ENCODE measurements around the gene LRRC32.
A peak's percentile ranks its signal among the peaks of the same experiment; 100 is the strongest.

Gene LRRC32

GRCh38 chr11:76678321-76678720 is 7.8 kb upstream of the LRRC32 start:
- no peak for DNase-seq (ENCODE audit: low spot score)

DNA sequence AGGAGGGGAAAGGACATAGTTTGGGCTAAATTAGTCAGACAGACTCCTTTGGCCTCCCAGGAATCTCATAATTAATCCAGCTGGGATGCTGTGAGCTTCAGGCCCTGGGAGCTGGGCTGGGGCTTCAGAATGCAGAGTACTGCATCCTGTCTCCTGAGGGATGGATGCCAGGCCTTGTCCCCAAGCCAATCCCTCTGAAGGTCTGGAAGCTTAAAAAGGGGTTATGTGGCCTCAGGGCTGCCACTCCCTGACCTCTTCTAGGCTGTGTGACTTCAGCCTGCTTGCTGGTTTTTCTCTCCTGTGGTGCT is 6.9 kb upstream of the LRRC32 start:
- no peak for DNase-seq (ENCODE audit: low spot score)

DNA sequence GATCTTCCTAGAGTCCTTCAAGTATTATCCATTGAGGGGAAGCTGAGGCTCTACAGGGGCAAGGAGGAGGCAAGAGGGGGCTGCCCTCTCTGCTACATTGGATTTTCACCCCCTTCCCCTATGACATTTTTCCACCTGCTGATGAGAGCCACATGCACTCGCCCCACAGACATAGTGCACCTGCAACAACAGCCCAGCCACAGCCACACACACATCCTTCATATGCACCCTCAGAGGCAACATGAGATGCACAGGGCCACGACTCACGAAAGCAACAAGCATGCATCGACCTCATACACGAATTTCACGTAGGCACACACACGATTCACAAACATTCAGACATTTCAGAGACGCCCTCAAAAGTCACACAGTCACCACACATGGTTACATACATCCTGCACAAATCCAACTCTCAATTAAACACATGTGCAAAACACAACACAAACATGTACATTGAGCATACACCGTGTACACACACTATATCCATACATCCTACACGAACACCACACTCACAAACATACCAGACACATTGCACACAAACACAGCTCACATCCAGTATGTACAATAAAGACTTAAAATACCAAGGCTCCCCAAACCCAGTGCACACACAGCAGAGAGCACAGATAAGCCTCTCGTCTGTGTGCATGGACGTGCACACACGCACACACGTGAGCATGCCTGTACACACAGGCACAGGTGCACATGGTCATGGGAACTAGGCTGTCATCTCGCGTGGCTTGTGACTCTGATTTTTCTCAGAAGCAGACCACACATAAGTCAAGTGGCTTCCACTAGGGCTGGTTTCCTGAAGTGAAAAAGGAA is 6.3 kb upstream of the LRRC32 start:
- DNase-seq (ENCODE audit: low spot score): no peak

- DNase-seq (ENCODE audit: low spot score): peak; percentile 72
These were observed 4.2 kb upstream of the LRRC32 start for GRCh38 chr11:76674517-76675400.

DNA sequence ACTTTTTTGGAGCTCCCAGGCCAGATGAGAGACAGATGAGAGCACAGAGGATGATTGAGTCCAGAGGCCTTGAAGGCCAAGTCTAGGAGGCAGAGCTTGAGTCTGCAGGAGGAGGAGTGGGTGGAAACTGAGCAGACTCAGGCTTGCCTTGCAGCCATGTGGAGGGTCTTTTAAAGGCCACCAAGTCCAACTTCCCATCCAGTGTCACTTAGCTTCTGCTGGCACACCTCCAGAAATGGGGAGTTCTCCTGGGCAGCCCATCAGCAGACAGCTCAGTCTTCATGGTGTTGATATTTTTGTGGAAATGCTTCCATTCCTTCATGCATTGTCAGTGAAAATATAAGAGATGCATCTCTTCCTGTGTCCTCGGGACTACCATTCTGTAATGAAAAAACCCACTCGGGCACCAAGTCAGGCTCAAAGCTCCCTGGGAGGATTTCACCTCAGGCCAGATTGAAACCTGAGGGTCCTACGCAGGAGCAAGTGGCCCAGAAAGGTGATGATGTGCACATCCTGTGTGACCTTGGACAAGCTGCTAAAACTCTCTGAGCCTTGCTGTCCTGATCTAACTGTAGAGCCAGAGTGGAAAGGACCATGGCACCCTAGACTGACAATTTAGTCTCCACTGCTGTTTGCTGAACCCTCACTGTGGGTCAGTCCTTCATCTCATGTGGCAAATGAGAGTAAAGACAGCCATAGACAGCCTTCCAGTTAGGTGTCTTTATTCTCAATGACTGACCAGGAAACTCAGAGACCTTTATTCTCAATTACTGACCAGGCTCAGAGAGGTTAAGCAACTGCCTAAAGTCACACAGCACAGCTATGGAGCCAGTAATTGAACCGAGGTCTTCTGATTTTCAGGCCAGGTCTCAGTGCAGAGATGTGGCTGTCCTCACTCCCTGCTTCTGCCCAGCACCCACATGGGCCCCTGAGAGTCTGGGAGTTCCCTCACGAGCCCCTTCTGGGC is 2.9 kb upstream of the LRRC32 start:
- no peak for DNase-seq (ENCODE audit: low spot score)

DNA sequence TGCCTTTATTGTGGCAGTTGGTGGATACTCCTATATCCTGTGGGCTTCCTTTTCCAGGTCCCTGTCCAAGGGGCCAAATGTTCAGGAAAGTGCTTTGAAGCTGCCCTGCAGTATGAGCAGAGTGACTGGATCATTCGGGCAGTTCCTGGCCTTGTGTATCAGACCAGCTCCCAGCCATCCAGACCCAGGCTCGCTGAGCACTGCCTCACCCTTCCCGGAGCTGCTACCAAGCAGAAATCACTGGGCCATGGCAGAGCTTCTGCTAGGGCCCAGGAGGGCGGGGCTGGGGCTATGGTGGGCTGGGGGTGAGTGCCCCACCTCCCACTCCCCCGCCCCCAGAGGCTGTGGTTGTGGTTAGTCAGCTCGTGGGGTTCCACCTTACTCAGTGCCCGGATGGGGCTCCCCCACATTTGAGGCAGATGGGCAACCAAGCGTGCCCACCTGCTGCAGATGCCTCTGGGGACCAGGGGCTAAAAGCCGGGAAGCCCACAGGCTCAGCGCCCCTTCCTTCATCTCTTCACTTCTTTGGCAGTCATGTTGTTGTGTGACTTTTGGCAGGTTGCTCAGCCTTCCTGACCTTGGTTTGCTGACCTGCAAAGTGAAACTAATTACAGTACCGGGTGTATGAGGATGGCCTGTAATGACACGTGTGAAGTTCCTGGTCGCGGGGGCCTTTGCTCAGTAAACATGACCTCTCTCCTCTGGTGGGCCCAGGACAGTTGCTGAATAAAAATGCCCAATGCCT is 2.1 kb upstream of the LRRC32 start:
- DNase-seq (ENCODE audit: low spot score): peak; percentile 94

GRCh38 chr11:76671626-76672309 is 1.2 kb upstream of the LRRC32 start:
- no peak for DNase-seq (ENCODE audit: low spot score)

DNA sequence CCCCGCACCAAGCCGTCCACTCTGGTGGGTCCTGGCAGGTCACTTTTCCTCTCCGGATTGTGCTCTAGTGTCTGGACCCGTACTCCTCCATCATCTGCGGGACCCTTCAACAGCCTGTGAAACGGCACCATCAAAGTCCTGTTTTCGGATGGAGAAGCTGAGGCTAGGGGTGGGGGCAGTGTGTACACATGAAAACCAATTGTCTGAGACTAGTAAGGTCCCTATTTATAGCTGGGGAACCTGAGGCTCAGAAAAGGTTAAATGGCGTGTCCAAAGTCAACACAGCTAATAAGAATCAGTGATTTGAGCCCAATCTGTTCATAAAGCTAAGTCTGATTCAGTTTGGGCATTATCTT is 668 bp upstream of the LRRC32 start:
- DNase-seq (ENCODE audit: low spot score): no peak

- no peak for DNase-seq (ENCODE audit: low spot score)
These were observed 554 bp downstream of the LRRC32 start for GRCh38 chr11:76669901-76670484.

GRCh38 chr11:76668362-76669155 is 2.0 kb downstream of the LRRC32 start:
- no peak for DNase-seq (ENCODE audit: low spot score)

GRCh38 chr11:76667856-76668255 is 2.7 kb downstream of the LRRC32 start:
- DNase-seq (ENCODE audit: low spot score): no peak

DNA sequence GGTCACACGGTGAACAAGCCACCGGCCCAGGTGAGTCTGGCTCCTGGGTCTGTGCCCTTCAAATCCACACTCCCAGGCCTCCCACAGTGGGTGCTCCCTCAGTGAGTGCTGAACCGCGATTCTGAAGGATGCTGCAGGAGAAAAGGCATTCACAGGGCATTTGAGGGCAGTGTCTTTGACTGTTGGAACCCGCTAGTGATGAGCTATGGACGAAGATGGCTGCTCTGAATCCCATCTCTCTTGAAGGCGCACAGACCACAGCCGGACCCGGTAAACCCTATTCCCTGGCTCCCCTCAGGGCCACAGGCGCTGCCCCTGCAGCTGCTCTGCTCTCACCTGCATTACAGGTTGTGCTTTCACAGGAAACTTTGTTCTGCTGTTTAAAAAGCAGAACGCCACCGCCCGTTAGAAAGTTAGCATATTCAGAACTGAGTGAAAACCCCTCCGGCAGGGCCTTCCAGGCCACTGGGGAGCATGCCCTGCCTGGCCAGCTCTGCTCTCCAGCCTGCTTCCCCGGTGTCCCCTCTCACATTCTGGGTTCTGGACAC is 3.2 kb downstream of the LRRC32 start:
- no peak for DNase-seq (ENCODE audit: low spot score)

GRCh38 chr11:76666830-76667229 is 3.7 kb downstream of the LRRC32 start:
- no peak for DNase-seq (ENCODE audit: low spot score)

- DNase-seq (ENCODE audit: low spot score): no peak
These were observed 4.1 kb downstream of the LRRC32 start for GRCh38 chr11:76666408-76666807.

GRCh38 chr11:76665921-76666351 is 4.6 kb downstream of the LRRC32 start:
- no peak for DNase-seq (ENCODE audit: low spot score)

DNA sequence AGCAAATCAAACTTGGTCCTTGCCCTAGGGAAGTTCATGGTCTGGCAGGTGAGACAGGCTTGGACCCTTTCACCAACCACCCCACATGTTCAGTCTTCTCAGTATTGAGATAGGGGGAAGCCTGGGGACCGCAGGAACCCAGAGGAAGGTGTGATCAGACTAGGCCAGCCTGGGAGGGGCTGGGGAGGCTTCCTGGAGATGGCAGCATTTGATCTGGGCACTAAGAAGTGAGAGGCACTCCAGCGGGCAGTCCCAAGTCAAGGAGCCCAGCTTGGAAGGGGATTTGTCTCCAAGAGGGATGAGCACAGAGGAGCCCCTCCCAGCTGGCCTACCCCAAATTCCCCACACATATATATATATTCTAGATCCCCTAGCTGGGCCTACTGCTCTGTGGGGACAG is 5.4 kb downstream of the LRRC32 start:
- no peak for DNase-seq (ENCODE audit: low spot score)

GRCh38 chr11:76664578-76665061 is 5.9 kb downstream of the LRRC32 start:
- no peak for DNase-seq (ENCODE audit: low spot score)

- no peak for DNase-seq (ENCODE audit: low spot score)
These were observed 6.6 kb downstream of the LRRC32 start for GRCh38 chr11:76663912-76664440.

DNA sequence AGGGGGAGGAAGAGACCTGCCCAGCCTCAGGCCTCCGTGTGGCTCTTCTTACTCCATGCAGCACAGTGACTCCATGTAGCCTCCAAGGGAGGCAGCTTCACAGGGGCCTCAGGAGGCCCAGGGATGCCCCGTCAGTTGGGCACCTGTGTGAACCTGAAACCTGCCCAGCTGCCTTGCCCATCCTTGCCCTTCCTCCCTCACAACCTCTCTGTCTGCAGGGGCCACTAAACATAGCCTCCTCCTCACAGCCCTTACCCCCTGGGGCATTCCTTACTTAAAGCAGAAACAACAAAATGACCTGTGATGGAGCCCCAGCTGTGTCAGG is 7.1 kb downstream of the LRRC32 start:
- DNase-seq (ENCODE audit: low spot score): no peak
